HG03280 (cell line): ENCODE results near the gene GON4L.
"Not testable (repeated sequence)": the region's sequence is repeated elsewhere in the genome, so short reads cannot be mapped to it uniquely, and the experiment has no call there.

Source experiments
- ATAC-seq: cut with Tn5 transposase; IDR thresholded peaks from one replicate; pipeline ENCODE4 v1.9.1; 2021; ENCODE audit warnings: mild to moderate bottlenecking, moderate library complexity; ENCODE audit not compliant: unreplicated experiment

The GON4L gene, protein sequence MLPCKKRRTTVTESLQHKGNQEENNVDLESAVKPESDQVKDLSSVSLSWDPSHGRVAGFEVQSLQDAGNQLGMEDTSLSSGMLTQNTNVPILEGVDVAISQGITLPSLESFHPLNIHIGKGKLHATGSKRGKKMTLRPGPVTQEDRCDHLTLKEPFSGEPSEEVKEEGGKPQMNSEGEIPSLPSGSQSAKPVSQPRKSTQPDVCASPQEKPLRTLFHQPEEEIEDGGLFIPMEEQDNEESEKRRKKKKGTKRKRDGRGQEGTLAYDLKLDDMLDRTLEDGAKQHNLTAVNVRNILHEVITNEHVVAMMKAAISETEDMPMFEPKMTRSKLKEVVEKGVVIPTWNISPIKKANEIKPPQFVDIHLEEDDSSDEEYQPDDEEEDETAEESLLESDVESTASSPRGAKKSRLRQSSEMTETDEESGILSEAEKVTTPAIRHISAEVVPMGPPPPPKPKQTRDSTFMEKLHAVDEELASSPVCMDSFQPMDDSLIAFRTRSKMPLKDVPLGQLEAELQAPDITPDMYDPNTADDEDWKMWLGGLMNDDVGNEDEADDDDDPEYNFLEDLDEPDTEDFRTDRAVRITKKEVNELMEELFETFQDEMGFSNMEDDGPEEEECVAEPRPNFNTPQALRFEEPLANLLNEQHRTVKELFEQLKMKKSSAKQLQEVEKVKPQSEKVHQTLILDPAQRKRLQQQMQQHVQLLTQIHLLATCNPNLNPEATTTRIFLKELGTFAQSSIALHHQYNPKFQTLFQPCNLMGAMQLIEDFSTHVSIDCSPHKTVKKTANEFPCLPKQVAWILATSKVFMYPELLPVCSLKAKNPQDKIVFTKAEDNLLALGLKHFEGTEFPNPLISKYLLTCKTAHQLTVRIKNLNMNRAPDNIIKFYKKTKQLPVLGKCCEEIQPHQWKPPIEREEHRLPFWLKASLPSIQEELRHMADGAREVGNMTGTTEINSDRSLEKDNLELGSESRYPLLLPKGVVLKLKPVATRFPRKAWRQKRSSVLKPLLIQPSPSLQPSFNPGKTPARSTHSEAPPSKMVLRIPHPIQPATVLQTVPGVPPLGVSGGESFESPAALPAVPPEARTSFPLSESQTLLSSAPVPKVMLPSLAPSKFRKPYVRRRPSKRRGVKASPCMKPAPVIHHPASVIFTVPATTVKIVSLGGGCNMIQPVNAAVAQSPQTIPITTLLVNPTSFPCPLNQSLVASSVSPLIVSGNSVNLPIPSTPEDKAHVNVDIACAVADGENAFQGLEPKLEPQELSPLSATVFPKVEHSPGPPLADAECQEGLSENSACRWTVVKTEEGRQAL (N-terminal part only)

DNA sequence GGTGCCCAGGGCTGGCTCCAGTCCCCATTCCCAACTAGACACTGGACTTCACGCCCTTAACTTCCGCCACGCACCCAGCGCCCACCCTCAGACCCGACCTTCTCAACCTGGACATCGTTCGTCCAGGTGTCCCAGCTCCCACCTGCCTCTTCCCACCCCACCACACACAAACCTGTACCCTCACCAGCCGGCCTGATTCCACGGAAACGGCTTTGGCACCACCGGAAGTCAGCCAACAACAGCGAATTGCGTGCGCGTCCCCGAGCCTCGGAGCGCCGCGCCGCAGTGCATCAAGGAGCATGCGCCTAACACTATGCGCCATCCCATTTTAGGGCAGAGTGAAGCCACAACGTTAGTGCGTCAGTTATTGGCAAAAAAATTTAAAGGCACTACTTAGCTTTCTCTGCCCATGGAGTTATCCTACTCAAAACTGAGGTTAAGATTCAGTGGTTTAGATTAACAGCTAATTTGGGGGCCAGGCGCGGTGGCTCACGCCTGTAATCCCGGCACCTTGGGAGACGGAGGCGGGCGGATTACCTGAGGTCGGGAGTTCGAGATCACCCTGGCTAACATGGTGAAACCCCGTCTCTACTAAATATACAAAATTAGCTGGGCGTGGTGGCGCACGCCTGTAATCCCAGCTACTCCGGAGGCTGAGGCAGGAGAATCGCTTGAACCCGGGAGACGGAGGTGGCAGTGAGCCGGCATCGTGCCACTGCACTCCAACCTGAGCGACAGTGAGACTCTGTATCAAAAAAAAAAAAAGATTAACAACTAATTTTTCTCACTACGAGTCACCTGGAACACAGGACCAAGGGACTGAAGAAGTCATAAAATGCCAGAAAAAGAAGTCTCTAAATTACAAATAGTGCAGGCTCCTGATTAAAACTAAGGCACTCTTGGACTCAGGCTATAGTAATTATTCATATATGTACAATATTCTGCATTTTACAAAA, at the start of gene GON4L:
Gene GON4L (minus strand): TSS at position 240 of the 956 bp plus-strand sequence. CDS start 3,434 bp downstream, outside the sequence.
- ATAC-seq: peak; percentile 49

DNA sequence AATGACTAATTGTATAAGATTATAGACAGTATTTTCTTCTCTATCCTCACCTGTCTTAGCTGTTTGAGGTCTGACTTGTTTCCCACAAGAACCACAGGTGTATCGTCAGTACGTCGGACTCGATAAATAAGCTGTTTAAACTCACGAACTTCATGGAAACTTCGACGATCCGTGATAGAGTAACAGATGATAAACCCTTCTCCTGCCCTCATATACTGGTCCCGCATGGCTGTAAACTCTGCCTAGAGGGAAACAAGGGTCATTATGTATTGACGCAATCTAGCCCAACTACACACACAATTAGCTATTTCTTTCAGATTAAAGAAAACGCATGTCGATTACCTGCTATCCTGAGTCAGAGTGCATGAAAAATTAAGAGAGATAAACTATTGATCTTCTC, 47.2 kb upstream of the GON4L start:
- no peak for ATAC-seq

DNA sequence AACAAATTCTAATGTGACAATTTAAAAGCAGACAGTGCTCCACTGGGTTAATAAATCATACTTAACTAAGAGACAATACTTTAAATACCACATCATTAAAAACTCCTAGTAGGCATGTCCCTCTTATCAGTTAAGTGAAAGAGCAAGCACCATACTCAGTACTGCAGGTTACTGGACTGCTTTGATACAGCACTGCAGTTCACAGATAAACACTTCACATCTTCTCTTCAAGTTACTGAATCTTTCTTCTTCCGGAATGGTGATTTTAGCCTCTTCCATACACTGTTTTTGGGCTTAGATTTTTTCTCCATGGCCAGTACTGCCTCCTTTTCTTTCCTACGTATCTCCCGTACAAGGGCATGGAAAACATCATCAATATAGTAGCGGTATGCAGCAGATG, 43.1 kb upstream of the GON4L start:
- no peak for ATAC-seq

DNA sequence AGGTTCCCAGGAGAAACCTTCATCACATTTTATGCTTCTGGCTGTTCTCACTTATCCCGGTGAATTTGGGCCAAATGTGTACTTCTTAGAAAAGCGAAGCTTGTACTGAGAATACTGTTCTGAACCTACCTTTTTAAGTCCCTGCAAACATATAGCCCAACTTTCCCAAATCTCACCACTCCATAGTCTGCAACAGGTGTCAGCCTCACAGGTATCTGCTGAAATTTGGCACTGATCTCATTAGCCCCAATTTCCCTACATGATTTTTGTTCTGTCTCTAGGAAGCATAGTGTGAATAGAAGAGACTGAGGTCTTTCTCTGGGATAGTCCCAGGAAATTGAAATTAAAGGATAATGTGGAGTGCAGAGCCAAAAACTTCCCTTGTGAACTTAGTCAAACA, 42.7 kb upstream of the GON4L start:
- ATAC-seq: no peak

DNA sequence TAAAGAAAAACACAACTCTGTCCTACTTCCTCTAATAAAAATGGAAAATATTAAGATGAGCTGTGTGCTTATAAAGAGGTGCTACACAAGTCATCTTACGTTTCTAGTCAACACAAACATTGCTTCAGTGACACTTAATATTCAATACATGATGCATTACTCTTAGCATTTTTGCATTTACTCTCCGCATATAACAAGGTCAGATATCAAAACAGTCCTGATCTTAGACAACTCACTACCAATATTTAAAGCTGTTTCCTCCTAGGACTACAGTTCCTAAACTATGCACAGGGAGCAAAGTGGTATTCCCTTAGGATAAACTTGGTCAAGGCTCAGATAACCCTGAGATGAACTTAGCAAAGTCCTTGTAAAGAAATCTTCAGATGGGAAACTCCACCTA, 41.9 kb upstream of the GON4L start:
- ATAC-seq: no peak

DNA sequence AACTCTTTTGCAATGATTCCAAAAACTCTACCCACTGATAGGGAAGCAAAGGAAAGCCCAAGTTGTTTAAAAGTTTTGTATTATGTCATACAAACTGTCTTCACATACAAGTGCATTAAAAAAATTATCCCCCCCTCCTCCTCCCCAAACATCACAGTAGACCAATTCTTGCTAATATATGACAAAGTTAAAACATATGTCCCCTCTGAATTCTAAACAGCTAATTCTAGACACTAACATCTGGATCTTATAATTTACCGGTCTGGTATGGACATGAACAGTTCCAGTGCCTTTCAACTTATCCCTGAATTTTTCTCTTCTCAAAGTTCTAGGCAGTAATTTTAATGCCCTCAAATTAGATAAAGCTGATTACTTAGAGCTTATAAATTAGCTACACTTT, 40.7 kb upstream of the GON4L start:
- no peak for ATAC-seq

DNA sequence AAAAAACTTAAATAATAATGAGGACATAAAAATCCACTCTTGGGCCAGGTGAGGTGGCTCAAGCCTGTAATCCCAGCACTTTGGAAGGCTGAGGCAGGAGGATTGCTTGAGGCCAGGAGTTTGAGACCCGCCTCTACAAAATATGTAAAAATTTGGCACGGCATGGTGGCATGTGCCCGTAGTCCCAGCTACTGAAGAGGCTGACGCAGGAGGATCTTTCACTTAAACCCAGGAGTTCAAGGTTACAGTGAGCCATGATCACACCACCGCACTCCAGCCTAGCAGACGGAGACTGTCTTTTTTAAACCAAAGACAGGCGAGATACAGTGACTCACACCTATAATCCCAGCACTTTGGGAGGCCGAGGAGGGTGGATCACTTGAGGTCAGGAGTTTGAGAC, 39.5 kb upstream of the GON4L start:
- not testable (repeated sequence) for ATAC-seq

DNA sequence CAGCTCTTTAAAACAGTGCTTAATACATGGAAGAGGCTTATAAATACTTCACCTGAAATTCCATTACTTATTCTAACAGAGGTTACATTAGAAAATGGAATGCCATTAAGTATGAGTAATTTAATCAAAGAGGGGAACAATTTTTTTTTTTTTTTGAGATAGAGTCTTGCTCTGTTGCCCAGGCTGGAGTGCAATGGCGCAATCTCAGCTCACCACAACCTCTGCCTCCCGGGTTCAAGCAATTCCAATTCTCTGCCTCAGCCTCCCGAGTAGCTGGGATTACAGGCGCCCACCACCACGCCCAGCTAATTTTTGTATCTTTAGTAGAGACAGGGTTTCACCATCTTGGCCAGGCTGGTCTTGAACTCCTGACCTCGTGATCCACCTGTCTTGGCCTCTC, 38.6 kb upstream of the GON4L start:
- ATAC-seq: not testable (repeated sequence)

DNA sequence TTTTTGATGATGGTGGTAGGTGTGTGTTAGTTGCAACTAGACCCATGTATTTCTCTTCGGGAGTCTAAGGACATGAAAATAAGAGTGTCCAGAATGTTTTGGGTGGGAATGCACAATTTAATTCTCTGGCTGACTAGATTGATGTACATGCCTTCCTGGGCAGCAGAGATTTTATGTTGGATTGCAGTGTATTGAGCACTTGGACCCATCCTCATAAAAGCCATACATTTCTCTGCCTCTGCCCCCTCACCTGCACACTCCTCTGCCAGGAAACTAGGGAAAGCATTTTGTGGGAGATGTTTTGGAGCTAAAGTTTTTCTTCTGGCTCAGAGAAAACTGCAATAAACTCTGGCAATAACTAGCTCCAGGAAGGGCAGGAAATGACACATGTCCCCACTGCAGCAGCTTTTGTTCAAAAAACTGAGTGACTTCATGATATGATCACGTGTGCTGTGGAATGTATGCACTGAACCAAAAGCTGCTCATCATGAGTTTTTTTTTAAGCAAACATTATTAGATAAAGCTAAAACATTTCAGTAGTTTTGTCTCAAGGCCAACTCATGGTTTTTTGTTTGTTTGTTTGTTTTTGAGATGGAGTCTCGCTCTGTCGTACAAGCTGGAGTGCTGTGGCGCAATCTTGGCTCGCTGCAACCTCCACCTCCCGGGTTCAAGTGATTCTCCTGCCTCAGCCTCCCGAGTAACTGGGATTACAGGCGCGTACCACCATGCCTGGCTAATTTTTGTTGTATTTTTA, 36.6 kb upstream of the GON4L start:
- ATAC-seq: no peak

DNA sequence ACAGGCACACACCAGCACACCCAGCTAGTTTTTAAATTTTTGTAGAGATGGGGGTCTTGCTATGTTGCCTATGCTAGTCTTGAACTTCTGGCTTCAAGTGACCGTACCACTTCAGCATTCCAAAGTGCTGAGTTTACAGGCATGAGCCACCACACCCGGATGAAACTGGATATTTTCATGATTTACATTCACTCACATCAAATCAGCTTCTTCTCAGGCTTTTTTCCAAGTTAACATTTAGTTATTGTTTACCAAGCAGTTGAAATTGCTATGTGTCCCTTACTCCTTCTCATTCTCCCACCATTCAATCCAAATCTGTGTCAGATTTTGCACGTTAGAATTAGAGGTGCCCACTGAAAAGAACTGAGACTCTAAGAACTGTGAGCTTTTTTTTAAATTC, 35.8 kb upstream of the GON4L start:
- no peak for ATAC-seq

DNA sequence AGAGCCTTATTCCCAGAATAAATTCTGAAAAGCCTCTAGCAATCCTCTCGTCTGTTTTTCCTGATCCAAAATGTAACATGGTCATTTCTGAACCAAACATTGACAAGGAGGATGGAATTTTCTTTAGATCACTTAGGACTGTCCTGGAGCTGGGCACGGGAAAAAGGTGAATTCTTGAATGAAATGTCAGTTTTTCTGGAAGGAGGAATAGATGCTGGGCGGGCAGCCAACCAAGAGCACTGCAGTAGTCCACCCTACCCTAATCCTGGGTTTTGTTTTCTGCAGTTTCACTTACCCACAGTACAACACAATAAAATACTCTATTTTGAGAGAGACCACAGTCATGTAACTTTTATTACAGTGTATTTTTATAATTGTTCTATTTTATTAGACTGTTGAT, 33.2 kb upstream of the GON4L start:
- ATAC-seq: no peak

DNA sequence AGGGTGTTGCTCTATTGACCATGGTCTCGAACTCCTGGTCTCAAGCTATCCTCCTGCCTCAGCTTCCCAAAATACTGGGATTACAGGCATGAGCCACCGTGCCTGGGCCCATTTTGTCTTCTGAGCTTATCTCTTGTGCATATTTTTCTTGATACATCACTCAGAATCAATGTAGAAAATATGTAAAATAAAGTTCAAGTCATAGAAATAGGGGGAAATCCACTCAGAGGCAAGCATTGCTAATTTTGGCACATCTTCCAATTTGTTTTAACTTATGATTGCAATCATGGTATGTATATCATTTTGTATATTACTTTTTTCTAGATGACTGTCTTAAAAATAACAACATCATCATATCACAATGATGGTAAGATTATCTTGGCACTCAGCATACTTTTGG, 32.6 kb upstream of the GON4L start:
- no peak for ATAC-seq

DNA sequence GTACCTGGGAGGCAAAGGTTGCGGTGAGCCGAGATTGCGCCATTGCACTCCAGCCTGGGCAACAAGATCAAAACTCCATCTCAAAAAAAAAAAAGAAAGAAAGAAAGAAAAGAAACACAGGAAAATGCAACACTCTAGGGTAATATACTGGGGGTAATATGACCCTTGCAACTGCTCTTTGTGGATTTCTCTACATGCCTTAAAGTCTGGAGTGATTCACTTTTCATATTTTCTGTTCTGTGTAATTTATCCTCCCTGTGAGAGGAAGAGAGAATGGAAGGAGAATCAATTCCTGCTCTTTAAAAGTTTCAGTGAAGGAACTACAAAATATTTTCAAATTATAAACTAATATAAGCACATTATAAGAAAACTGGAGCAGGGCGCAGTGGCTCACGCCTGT, 31.5 kb upstream of the GON4L start:
- ATAC-seq: no peak

DNA sequence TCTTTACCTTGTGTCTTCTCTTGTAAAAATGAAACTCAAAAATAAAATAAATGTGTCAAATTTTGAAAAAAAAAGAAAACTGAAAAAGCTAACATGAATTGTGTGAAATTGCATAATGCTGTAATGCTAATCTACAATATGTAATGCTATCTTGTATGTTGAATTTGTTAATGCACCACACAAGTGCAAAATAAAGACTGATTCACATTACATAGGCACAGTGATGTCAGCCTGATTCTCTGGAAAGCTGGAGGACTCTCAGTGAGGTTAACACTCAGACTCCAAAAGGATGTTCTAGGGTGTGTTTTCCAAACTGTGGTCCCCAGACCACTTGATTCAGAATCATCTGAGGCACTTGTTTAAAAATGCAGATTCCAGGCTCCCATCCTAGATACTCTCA, 28.0 kb upstream of the GON4L start:
- no peak for ATAC-seq

DNA sequence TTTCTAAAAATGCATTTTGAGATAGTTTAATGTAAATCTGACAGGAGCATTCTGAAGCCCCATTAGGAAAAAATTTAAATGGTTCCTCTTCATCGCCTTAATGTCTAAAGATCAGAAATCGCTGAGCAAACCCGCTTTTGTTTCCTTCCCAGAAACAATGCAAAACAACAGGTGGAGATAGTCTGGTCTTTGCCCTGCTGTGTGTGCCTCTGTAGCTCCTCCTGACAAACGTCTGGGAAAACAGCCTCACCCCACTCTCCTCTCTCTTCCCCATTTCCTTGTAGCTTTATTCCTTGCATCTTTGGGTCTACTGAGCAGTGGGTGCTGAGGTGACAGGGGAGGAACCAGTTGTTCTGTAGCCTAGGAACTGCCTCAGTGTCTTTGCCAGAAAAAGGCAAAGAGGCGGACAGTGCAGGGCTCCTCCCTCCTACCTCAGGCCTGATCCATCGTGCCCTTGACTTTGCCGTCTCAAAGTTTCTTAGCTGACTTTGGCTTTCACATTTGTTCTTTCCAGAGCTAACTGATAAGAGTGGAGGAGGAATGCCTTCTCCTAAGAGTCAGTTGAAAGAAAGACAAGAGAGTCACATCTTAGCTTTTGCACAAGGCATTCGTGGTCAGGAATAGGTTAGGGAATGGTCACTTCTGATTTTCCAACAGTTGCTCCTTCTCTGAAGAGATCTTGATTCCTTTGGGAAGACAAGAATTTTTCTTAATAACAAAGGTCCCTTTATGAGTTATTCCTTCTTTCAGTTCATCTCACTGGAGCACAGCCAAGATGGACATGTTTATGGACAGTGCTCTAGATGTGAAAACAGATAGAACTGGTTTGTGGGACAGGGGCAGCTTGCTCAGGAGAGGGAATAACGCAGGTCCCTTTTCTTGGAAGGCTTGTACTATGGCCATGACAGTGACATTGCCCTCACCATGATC, 27.3 kb upstream of the GON4L start:
- ATAC-seq: no peak

DNA sequence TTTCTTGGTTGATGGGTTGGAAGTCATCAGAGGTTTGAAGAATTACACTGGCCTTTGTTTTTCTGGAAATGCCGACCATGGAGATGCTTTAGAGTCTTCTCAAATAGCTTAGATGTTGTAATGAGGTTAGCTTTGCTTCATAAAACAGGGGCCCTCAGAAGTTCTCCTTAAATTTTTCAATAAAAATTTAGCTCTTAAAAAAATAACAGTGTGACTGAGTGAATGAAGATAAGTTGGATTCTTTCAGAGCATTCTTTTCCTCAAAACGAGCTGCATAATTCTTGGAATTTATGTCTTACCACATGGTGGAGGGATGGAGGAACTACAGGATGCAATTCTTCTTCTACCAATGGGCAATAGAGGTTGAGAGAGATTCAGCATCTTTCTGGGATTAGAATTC, 25.8 kb upstream of the GON4L start:
- ATAC-seq: no peak

DNA sequence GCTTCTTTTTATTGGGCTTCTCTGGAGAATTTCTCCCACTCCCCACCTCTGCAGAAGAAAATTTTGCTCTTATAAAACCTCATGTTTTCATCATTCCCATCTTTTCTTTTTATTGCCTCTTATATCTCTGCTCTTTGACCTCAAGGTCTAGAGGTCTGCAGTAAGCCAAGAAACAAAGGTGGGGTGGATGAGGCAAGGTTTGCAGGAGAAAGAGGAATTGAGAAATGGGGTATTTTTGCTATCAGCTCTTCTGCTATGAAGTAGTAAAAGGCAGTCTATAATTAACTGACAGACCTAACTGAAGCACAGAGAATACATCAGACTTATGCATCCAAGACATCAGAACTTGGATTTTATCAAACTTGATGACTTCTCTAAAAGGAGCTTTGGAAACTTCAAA, 25.2 kb upstream of the GON4L start:
- no peak for ATAC-seq

DNA sequence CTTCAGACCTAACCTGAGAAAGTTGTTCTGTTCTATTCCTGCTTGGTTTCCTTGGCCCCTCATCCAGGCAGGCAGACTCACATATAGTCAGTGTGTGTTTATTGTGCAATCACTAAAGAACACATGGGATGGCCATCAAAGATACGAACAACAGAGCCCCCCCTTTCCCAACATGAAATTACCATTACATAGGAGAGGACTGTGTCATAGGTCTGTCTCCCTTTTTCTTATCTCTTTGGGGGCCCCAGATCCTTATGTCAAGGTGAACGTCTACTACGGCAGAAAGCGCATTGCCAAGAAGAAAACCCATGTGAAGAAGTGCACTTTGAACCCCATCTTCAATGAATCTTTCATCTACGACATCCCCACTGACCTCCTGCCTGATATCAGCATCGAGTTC, 23.9 kb upstream of the GON4L start:
- ATAC-seq: no peak
